M059J (cell line): ENCODE data around the gene FUBP3. TPM values are rescaled to one million over a fixed set of nuclear protein-coding genes. Genes with fewer than 3 reads are reported as not detected.
"Not testable (repeated sequence)": the region's sequence is repeated elsewhere in the genome, so short reads cannot be mapped to it uniquely, and the experiment has no call there.

Experiments
- DNase-seq: peaks from one replicate; pipeline ENCODE4 v3.0.0-alpha.2; 2012; ENCODE audit warnings: low read depth
- total RNA-seq: library from RNA; depleted of rRNA; stranded (reverse); fragments of >200 nt; shearing (Covaris generic); gene quantifications from 2 replicates; pipeline ENCODE4 v1.2.3, GENCODE V29; 2014; rRNA removed

Gene FUBP3
- total RNA-seq, 1 experiment from 2014 or later: 49.2 TPM

- DNase-seq: peak; percentile 86
Observed at GRCh38 chr9:130682421-130683121, 103.2 kb downstream of the FUBP3 start.

- no peak for DNase-seq
Observed at GRCh38 chr9:130685104-130685503, 105.7 kb downstream of the FUBP3 start.

GRCh38 chr9:130685945-130686344 is 106.6 kb downstream of the FUBP3 start:
- DNase-seq: not testable (repeated sequence)

GRCh38 chr9:130687615-130688014 is 108.2 kb downstream of the FUBP3 start:
- DNase-seq: no peak

Other genes starting within 250 kb of the FUBP3 start
- gene ASS1, start 134.6 kb upstream of the FUBP3 start, total RNA-seq: 0.74 and 4.0 TPM in 2 replicates
- gene PRDM12, start 85.0 kb downstream of the FUBP3 start, total RNA-seq: not detected in 2 replicates
- 27.4 and 44.1 TPM in 2 replicates for gene EXOSC2, start 114.2 kb downstream of the FUBP3 start, total RNA-seq